ENCODE measurements around the gene TTL. TPM values are rescaled to one million over a fixed set of nuclear protein-coding genes. Genes with fewer than 3 reads are reported as not detected.

Gene TTL
- total and polyA plus RNA-seq, 2 of the 13 experiments (the other 11 are each of a cell fraction or from before 2014, with no cell fraction given): 19.0 to 59.8 TPM

DNA sequence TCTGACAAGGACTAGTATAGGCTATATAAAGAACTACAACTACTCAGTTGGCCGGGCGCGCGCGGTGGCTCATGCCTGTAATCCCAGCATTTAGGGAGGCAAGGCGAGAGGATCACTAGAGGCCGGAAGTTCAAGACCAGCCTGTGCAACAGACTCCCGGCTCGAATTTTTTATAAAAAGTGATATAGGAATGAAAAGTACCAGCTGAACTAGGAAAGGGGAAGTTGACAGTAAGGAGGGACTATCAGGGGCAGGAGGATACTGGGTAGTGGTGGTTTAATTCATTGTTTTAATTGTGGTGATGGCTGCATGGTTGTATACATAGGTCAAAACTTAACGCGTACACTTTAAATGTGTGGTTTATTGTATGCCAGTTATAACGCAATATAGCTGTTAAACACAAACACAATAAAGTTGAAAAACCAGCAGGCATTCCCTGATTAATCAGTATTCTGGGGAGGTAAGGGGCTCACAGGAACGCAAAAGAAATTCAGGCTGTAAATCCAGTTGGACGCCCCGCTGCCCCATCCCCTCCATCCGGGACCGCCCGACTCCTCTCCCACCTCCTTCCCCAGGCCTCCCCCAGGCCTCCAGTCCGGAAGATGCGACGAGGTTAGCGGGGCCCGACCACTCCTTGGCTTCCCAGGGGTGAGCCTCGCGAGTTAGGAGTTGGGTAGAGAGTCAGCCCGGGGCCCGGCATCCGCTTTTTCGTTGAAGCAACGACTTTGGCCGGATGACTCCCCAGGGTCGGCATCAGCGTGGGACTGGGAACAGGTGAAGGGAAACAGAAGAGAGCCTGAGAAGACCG is 59.6 kb downstream of the TTL start (continued):
- TF ChIP-seq, protein P1, sequence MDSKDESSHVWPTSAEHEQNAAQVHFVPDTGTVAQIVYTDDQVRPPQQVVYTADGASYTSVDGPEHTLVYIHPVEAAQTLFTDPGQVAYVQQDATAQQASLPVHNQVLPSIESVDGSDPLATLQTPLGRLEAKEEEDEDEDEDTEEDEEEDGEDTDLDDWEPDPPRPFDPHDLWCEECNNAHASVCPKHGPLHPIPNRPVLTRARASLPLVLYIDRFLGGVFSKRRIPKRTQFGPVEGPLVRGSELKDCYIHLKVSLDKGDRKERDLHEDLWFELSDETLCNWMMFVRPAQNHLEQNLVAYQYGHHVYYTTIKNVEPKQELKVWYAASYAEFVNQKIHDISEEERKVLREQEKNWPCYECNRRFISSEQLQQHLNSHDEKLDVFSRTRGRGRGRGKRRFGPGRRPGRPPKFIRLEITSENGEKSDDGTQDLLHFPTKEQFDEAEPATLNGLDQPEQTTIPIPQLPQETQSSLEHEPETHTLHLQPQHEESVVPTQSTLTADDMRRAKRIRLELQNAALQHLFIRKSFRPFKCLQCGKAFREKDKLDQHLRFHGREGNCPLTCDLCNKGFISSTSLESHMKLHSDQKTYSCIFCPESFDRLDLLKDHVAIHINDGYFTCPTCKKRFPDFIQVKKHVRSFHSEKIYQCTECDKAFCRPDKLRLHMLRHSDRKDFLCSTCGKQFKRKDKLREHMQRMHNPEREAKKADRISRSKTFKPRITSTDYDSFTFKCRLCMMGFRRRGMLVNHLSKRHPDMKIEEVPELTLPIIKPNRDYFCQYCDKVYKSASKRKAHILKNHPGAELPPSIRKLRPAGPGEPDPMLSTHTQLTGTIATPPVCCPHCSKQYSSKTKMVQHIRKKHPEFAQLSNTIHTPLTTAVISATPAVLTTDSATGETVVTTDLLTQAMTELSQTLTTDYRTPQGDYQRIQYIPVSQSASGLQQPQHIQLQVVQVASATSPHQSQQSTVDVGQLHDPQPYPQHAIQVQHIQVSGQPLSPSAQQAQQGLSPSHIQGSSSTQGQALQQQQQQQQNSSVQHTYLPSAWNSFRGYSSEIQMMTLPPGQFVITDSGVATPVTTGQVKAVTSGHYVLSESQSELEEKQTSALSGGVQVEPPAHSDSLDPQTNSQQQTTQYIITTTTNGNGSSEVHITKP (CRISPR knock-in tag; IDR thresholded peaks at IDR 0.05; ENCODE audit: low read depth): peak; percentile 99
- TF ChIP-seq, protein P2, sequence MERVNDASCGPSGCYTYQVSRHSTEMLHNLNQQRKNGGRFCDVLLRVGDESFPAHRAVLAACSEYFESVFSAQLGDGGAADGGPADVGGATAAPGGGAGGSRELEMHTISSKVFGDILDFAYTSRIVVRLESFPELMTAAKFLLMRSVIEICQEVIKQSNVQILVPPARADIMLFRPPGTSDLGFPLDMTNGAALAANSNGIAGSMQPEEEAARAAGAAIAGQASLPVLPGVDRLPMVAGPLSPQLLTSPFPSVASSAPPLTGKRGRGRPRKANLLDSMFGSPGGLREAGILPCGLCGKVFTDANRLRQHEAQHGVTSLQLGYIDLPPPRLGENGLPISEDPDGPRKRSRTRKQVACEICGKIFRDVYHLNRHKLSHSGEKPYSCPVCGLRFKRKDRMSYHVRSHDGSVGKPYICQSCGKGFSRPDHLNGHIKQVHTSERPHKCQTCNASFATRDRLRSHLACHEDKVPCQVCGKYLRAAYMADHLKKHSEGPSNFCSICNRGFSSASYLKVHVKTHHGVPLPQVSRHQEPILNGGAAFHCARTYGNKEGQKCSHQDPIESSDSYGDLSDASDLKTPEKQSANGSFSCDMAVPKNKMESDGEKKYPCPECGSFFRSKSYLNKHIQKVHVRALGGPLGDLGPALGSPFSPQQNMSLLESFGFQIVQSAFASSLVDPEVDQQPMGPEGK (CRISPR knock-in tag; IDR thresholded peaks at IDR 0.05): peak; percentile 67
- TF ChIP-seq RBFOX2 (IDR thresholded peaks at IDR 0.05; ENCODE audit: low read depth, low read length) (no peak), ONECUT2 (CRISPR knock-in tag; IDR thresholded peaks at IDR 0.05) (0 out of 2 replicates have a peak, but pooled peaks have one; percentile 17), ZBTB3 (CRISPR knock-in tag; IDR thresholded peaks at IDR 0.05; ENCODE audit: borderline replicate concordance, low read depth) (0 out of 2 replicates have a peak, but pooled peaks have one; percentile 67), ZNF30 (CRISPR knock-in tag; IDR thresholded peaks at IDR 0.05) (peak; percentile 81), ZNF274 (CRISPR knock-in tag; IDR thresholded peaks at IDR 0.05) (peak; percentile 70; the same call in 1 of the 2 replicates), HMGXB3 (CRISPR knock-in tag; IDR thresholded peaks at IDR 0.05; ENCODE audit: borderline replicate concordance) (no peak), EEA1 (CRISPR knock-in tag; IDR thresholded peaks at IDR 0.05; ENCODE audit: borderline replicate concordance) (peak; percentile 1; the same call in 1 of the 2 replicates), SOX13 (IDR thresholded peaks at IDR 0.05) (no peak), SOX13 (CRISPR knock-in tag; conservative IDR thresholded peaks at IDR 0.05 in 1 of 2, IDR thresholded peaks at IDR 0.05 in 1 of 2) (no peak), TBX3 (IDR thresholded peaks at IDR 0.05; ENCODE audit: borderline replicate concordance) (no peak), ZNF468 (CRISPR knock-in tag; IDR thresholded peaks at IDR 0.05) (0 out of 2 replicates have a peak, but pooled peaks have one; percentile 61), ARNTL (CRISPR knock-in tag; IDR thresholded peaks at IDR 0.05) (no peak)
- TF ChIP-seq, protein P3, sequence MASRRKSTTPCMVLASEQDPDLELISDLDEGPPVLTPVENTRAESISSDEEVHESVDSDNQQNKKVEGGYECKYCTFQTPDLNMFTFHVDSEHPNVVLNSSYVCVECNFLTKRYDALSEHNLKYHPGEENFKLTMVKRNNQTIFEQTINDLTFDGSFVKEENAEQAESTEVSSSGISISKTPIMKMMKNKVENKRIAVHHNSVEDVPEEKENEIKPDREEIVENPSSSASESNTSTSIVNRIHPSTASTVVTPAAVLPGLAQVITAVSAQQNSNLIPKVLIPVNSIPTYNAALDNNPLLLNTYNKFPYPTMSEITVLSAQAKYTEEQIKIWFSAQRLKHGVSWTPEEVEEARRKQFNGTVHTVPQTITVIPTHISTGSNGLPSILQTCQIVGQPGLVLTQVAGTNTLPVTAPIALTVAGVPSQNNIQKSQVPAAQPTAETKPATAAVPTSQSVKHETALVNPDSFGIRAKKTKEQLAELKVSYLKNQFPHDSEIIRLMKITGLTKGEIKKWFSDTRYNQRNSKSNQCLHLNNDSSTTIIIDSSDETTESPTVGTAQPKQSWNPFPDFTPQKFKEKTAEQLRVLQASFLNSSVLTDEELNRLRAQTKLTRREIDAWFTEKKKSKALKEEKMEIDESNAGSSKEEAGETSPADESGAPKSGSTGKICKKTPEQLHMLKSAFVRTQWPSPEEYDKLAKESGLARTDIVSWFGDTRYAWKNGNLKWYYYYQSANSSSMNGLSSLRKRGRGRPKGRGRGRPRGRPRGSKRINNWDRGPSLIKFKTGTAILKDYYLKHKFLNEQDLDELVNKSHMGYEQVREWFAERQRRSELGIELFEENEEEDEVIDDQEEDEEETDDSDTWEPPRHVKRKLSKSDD (CRISPR knock-in tag; IDR thresholded peaks at IDR 0.05; ENCODE audit: low read depth): no peak
